ENCODE measurements around the gene ZNF618.

DNA sequence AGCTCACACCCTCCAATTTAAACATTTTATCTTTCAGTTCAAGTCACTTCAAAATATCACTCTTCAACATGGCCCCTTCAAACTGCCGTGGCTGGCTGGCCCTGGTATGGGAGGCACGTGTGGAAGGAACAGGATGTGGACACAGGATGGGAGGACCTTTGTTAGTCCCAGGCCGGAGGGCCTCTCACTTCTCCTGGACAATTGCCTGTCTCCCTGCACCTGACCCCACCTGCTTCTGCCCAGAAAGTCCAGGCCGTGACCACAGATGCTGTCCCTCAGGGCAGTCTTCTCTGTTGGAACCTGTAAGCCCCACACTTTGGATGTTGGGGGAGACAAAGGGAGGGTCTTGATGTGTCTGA lies 182.6 kb downstream of the ZNF618 start:
- TF ChIP-seq, protein P1, sequence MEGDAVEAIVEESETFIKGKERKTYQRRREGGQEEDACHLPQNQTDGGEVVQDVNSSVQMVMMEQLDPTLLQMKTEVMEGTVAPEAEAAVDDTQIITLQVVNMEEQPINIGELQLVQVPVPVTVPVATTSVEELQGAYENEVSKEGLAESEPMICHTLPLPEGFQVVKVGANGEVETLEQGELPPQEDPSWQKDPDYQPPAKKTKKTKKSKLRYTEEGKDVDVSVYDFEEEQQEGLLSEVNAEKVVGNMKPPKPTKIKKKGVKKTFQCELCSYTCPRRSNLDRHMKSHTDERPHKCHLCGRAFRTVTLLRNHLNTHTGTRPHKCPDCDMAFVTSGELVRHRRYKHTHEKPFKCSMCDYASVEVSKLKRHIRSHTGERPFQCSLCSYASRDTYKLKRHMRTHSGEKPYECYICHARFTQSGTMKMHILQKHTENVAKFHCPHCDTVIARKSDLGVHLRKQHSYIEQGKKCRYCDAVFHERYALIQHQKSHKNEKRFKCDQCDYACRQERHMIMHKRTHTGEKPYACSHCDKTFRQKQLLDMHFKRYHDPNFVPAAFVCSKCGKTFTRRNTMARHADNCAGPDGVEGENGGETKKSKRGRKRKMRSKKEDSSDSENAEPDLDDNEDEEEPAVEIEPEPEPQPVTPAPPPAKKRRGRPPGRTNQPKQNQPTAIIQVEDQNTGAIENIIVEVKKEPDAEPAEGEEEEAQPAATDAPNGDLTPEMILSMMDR (conservative IDR thresholded peaks at IDR 0.05; ENCODE audit: low read depth, low read length) = no peak
- no peak for TF ChIP-seq EZH2 (IDR thresholded peaks at IDR 0.05; ENCODE audit: borderline replicate concordance, low read depth, low read length, poor library complexity, severe bottlenecking)

Data from A673 (cell line).